Mucosa of rectum (tissue), 2 donors: ENCODE results near the gene ZNF26.
A peak's percentile ranks its signal among the peaks of the same experiment; 100 is the strongest.

Source experiments
- H3K27ac ChIP-seq, 2 donors: one replicate each; pipeline ENCODE4 v1.7.0; 2013; ENCODE audit warnings: inconsistent platforms in 2 of 2, low read depth in 2 of 2, low read length in 2 of 2
- H3K27me3 ChIP-seq, 2 donors: one replicate each; pipeline ENCODE4 v1.7.0; 2013; ENCODE audit warnings: low read length in 2 of 2; ENCODE audit not compliant: control insufficient read depth in 2 of 2, insufficient read depth in 2 of 2
- H3K36me3 ChIP-seq, 2 donors: one replicate each; pipeline ENCODE4 v1.7.0; 2013; ENCODE audit warnings: low read length in 2 of 2; ENCODE audit not compliant: control insufficient read depth in 2 of 2, insufficient read depth in 2 of 2
- H3K4me1 ChIP-seq, 2 donors: one replicate each; pipeline ENCODE4 v1.7.0; 2013; ENCODE audit warnings: low read length in 2 of 2, mild to moderate bottlenecking in 1 of 2; ENCODE audit not compliant: control insufficient read depth in 2 of 2, insufficient read depth in 2 of 2
- H3K4me3 ChIP-seq, 2 donors: one replicate each; pipeline ENCODE4 v1.7.0; 2013; ENCODE audit warnings: low read length in 2 of 2
- H3K9ac ChIP-seq, 2 donors: one replicate each; pipeline ENCODE4 v1.7.0; 2013; ENCODE audit warnings: low read length in 2 of 2, low read depth in 1 of 2, mild to moderate bottlenecking in 1 of 2
- H3K9me3 ChIP-seq, 2 donors: one replicate each; pipeline ENCODE4 v1.7.0; 2013; ENCODE audit warnings: low read length in 2 of 2; ENCODE audit not compliant: control insufficient read depth in 2 of 2
- donor health status: healthy.
- donor health status: Normal muscosa, but diverticular disease.

The ZNF26 gene

GRCh38 chr12:132986885-132987225 lies 688 bp downstream of the ZNF26 start:
- peaks cover 0 to 6% of the 10 kb centered on the region in 2 donors for H3K9me3 ChIP-seq
- no peaks in the 10 kb centered on the region for H3K27me3 ChIP-seq
- H3K9ac ChIP-seq = peak overlapping the region; percentile 83 to 85
- H3K4me1 ChIP-seq = peaks cover 4 to 12% of the 10 kb centered on the region in 2 donors
- H3K27ac ChIP-seq = peak overlapping the region; percentile 80 to 83
- peak overlapping the region; percentile 97 to 100 for H3K4me3 ChIP-seq
- H3K36me3 ChIP-seq = peaks cover 0 to 4% of the 10 kb centered on the region in 2 donors

- no peaks in the 10 kb centered on the region for H3K4me1 ChIP-seq
- H3K9ac ChIP-seq = no peak overlapping the region
- no peak overlapping the region for H3K4me3 ChIP-seq
- peaks cover 35 to 37% of the 10 kb centered on the region in 2 donors for H3K9me3 ChIP-seq
- H3K27me3 ChIP-seq = no peaks in the 10 kb centered on the region
- H3K36me3 ChIP-seq = peaks cover 6 to 25% of the 10 kb centered on the region in 2 donors
- no peak overlapping the region for H3K27ac ChIP-seq
Measured at GRCh38 chr12:132998741-132999140, 12.6 kb downstream of the ZNF26 start.

- Histone ChIP-seq H3K9me3 (peaks cover 64 to 76% of the 10 kb centered on the region in 2 donors), H3K4me3 (peak overlapping the region in 1 of 2 donors; percentile 13), H3K4me1 (no peaks in the 10 kb centered on the region), H3K27ac (no peak overlapping the region), H3K9ac (no peak overlapping the region), H3K36me3 (peaks cover 61 to 79% of the 10 kb centered on the region in 2 donors), H3K27me3 (no peaks in the 10 kb centered on the region)
Measured at GRCh38 chr12:133010657-133011297, 24.6 kb downstream of the ZNF26 start.

- H3K4me1 ChIP-seq = no peaks in the 10 kb centered on the region
- no peak overlapping the region for H3K4me3 ChIP-seq
- H3K27ac ChIP-seq = no peak overlapping the region
- no peak overlapping the region for H3K9ac ChIP-seq
- H3K9me3 ChIP-seq = peaks cover 25 to 26% of the 10 kb centered on the region in 2 donors
- no peaks in the 10 kb centered on the region for H3K27me3 ChIP-seq
- no peaks in the 10 kb centered on the region for H3K36me3 ChIP-seq
Measured at GRCh38 chr12:133023566-133023965, 37.4 kb downstream of the ZNF26 start.

- Histone ChIP-seq H3K4me1 (no peaks in the 10 kb centered on the region), H3K36me3 (no peaks in the 10 kb centered on the region), H3K9me3 (peaks cover 13 to 24% of the 10 kb centered on the region in 2 donors), H3K4me3 (no peak overlapping the region), H3K27ac (no peak overlapping the region), H3K9ac (no peak overlapping the region), H3K27me3 (no peaks in the 10 kb centered on the region)
Measured at GRCh38 chr12:133026996-133027395, 40.8 kb downstream of the ZNF26 start.

- Histone ChIP-seq H3K9me3 (peaks cover 24 to 30% of the 10 kb centered on the region in 2 donors), H3K27ac (peak within 1 kb of the TSS; percentile 91 to 94), H3K9ac (peak within 1 kb of the TSS; percentile 71 to 91)
Measured at GRCh38 chr12:133037207-133038005, 51.2 kb downstream of the ZNF26 start, which contains the start of gene ZNF84. TSS of gene ZNF84 (plus strand) at chr12:133037509. CDS start at chr12:133041468, 3,959 bp downstream.

GRCh38 chr12:133038118-133038709 lies 52.0 kb downstream of the ZNF26 start:
- peak overlapping the region in 1 of 2 donors; percentile 91 for H3K27ac ChIP-seq
- peak overlapping the region; percentile 83 to 90 for H3K4me3 ChIP-seq
- peaks cover 0 to 3% of the 10 kb centered on the region in 2 donors for H3K4me1 ChIP-seq
- peaks cover 23 to 25% of the 10 kb centered on the region in 2 donors for H3K36me3 ChIP-seq
- peaks cover 30 to 35% of the 10 kb centered on the region in 2 donors for H3K9me3 ChIP-seq
- no peaks in the 10 kb centered on the region for H3K27me3 ChIP-seq
- peak overlapping the region; percentile 71 to 91 for H3K9ac ChIP-seq

More at GRCh38 chr12:133037207-133038005, 51.2 kb downstream of the ZNF26 start, which contains the start of gene ZNF84:
- Histone ChIP-seq H3K4me3 (peak within 1 kb of the TSS; percentile 83 to 90), H3K4me1 (peaks cover 0 to 3% of the 10 kb centered on the region in 2 donors), H3K36me3 (peaks cover 16 to 17% of the 10 kb centered on the region in 2 donors), H3K27me3 (no peaks in the 10 kb centered on the region)

GRCh38 chr12:133046698-133047097 lies 60.5 kb downstream of the ZNF26 start:
- Histone ChIP-seq H3K36me3 (peaks cover 73 to 74% of the 10 kb centered on the region in 2 donors), H3K4me3 (no peak overlapping the region), H3K27ac (no peak overlapping the region), H3K9me3 (peaks cover 75 to 83% of the 10 kb centered on the region in 2 donors), H3K4me1 (no peaks in the 10 kb centered on the region), H3K9ac (no peak overlapping the region), H3K27me3 (no peaks in the 10 kb centered on the region)

GRCh38 chr12:133057446-133057845 lies 71.3 kb downstream of the ZNF26 start:
- Histone ChIP-seq H3K4me1 (no peaks in the 10 kb centered on the region), H3K27me3 (no peaks in the 10 kb centered on the region), H3K9me3 (peaks cover 77% of the 10 kb centered on the region in 2 donors), H3K36me3 (peaks cover 30 to 34% of the 10 kb centered on the region in 2 donors), H3K9ac (no peak overlapping the region), H3K27ac (no peak overlapping the region), H3K4me3 (peak overlapping the region in 1 of 2 donors; percentile 23)
